BJ (cell line): Measurements from ENCODE around the gene CPAMD8. TPM values are rescaled to one million over a fixed set of nuclear protein-coding genes. Genes with fewer than 3 reads are reported as not detected.

Experiments
- CTCF ChIA-PET: fragments of 350-600 bp; formaldehyde crosslinking; extraction: SDS; loops from one replicate; lab custom pipeline; 2021; ENCODE audit warnings: antibody characterized with exemption, inconsistent platforms; lab: Yijun Ruan, JAX
- POLR2A ChIA-PET: fragments of 300-600 bp; sonication (Branson Sonifier 250); formaldehyde crosslinking; extraction: SDS; loops from one replicate; lab custom pipeline; 2021; ENCODE audit warnings: antibody characterized with exemption; lab: Charles Lee
- DNase-seq: peaks from one replicate; pipeline ENCODE4 v3.0.0-alpha.2; 2011; ENCODE audit warnings: low read depth
- H3K27me3 ChIP-seq: 2 replicates; pipeline ENCODE4 v1.6.0; 2011; ENCODE audit warnings: low read length; ENCODE audit not compliant: control insufficient read depth, insufficient read depth
- H3K36me3 ChIP-seq: 2 replicates; pipeline ENCODE4 v1.5.1; 2011; ENCODE audit warnings: low read length; ENCODE audit not compliant: control insufficient read depth, insufficient read depth
- H3K4me3 ChIP-seq: 2 replicates; pipeline ENCODE4 v1.5.1; 2011; ENCODE audit warnings: low read depth, mild to moderate bottlenecking, control low read depth, low read length
- CTCF ChIP-seq: IDR thresholded peaks from 2 replicates; pipeline ENCODE4 v1.5.1; 2011; ENCODE audit warnings: low read depth, mild to moderate bottlenecking, control low read depth, inconsistent platforms, low read length, moderate library complexity; ENCODE audit not compliant: insufficient read depth
- polyA plus RNA-seq: library from polyadenylated mRNA; depleted of rRNA; stranded (reverse); fragments of >200 nt; gene quantifications from 2 replicates; pipeline ENCODE4 v1.2.3, GENCODE V29; 2011

Gene CPAMD8
- polyA plus RNA-seq, 1 experiment = 1.1 TPM

- DNase-seq = no peak
- ChIA-PET CTCF (no interaction called here), POLR2A (no interaction called here)
- Histone ChIP-seq H3K27me3 (0 out of 2 replicates have a peak, but pooled peaks cover 2% of the 10 kb centered on the region), H3K4me3 (no peak overlapping the region), H3K36me3 (no peaks in the 10 kb centered on the region)
- no peak for TF ChIP-seq CTCF
These were observed 131.0 kb downstream of the CPAMD8 start for GRCh38 chr19:16895467-16896145.

- ChIA-PET POLR2A (no interaction called here), CTCF (interaction anchor here (1.1 kb wide), 1 partner anchor 34 kb away, joined by 3 read pairs; no protein-coding TSS in a partner anchor)
- Histone ChIP-seq H3K4me3 (no peak overlapping the region), H3K27me3 (0 out of 2 replicates have a peak, but pooled peaks cover 2% of the 10 kb centered on the region), H3K36me3 (no peaks in the 10 kb centered on the region)
- TF ChIP-seq CTCF = no peak
- DNase-seq = no peak
These were observed 132.5 kb downstream of the CPAMD8 start for GRCh38 chr19:16894080-16894479.

GRCh38 chr19:16893686-16893989 lies 133.0 kb downstream of the CPAMD8 start:
- H3K36me3 ChIP-seq = no peaks in the 10 kb centered on the region
- DNase-seq = no peak
- TF ChIP-seq CTCF = no peak
- no peak overlapping the region for H3K4me3 ChIP-seq
- H3K27me3 ChIP-seq = 0 out of 2 replicates have a peak, but pooled peaks cover 2% of the 10 kb centered on the region
- POLR2A ChIA-PET = no interaction called here
- CTCF ChIA-PET = no interaction called here

DNA sequence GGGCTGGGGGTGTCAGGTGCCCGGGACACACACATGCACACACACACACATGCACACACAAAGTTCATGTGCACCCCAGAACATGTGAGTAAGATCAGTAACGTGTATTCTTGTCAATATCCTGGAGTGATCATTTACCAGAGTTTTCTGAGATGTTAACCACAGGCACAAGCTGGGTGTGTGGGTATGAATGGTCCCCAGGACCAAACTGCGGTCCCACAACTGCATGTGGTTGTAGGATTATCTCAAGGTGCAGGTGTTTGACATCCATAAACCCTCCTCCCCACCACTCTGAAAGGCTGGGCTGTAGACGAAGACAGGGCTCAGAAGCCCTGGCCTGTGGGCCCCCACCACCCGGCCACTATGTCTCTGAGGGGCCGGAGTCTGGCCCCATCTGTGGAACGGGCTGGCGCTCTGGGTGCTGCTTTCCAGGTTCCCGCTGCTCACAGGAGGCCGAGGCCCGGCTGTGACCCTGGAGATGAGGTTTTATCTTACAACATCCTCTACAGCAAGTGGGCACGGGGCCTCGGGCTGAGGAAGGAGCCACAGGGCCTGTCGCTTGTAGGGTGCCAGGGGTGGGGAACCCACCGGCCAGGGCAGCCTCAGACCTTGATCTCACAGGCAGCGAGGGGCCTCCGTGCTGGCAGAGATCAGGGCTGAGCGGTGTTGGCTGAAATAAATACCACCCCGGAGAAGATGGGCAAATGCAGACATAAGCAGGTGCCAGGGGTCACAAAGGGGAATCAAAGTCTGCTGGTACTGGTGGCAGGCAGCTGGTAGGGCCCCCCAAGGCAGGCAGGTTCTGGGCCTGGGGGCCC lies 133.5 kb downstream of the CPAMD8 start:
- no peak for DNase-seq
- ChIA-PET POLR2A (no interaction called here), CTCF (no interaction called here)
- Histone ChIP-seq H3K36me3 (no peaks in the 10 kb centered on the region), H3K4me3 (no peak overlapping the region), H3K27me3 (0 out of 2 replicates have a peak, but pooled peaks cover 2% of the 10 kb centered on the region)
- TF ChIP-seq CTCF = no peak

- Histone ChIP-seq H3K4me3 (no peak overlapping the region), H3K36me3 (no peaks in the 10 kb centered on the region), H3K27me3 (0 out of 2 replicates have a peak, but pooled peaks cover 2% of the 10 kb centered on the region)
- TF ChIP-seq CTCF = no peak
- ChIA-PET POLR2A (no interaction called here), CTCF (no interaction called here)
- DNase-seq = no peak
These were observed 134.2 kb downstream of the CPAMD8 start for GRCh38 chr19:16892436-16892835.
